ENCODE measurements around the gene S100Z.
"Not testable (repeated sequence)": the region's sequence is repeated elsewhere in the genome, so short reads cannot be mapped to it uniquely, and the experiment has no call there.

Gene S100Z
- 0 to 0.97 (median 0.18) reads per million in 4 experiments for total RNA-seq

- DNase-seq, result no peak
Observed at GRCh38 chr5:76849419-76850291, at the start of gene S100Z. TSS of gene S100Z (plus strand) at chr5:76850014. CDS start at chr5:76875360, 25,346 bp downstream.

GRCh38 chr5:76800579-76800978 lies 49.2 kb upstream of the S100Z start:
- no peak for DNase-seq

GRCh38 chr5:76801159-76801802 lies 48.5 kb upstream of the S100Z start:
- no peak for DNase-seq

GRCh38 chr5:76801803-76802195 lies 48.0 kb upstream of the S100Z start:
- DNase-seq, result no peak

GRCh38 chr5:76804266-76804665 lies 45.5 kb upstream of the S100Z start:
- no peak for DNase-seq

GRCh38 chr5:76805821-76806505 lies 43.9 kb upstream of the S100Z start:
- DNase-seq, result no peak

- DNase-seq, result no peak
Observed at GRCh38 chr5:76807296-76807695, 42.5 kb upstream of the S100Z start.

GRCh38 chr5:76808141-76808691 lies 41.6 kb upstream of the S100Z start:
- no peak for DNase-seq

- no peak for DNase-seq
Observed at GRCh38 chr5:76809141-76809540, 40.7 kb upstream of the S100Z start.

GRCh38 chr5:76810236-76810635 lies 39.6 kb upstream of the S100Z start:
- no peak for DNase-seq

GRCh38 chr5:76811214-76811613 lies 38.6 kb upstream of the S100Z start:
- DNase-seq, result no peak

- not testable (repeated sequence) for DNase-seq
Observed at GRCh38 chr5:76812209-76812608, 37.6 kb upstream of the S100Z start.

GRCh38 chr5:76813982-76814562 lies 35.7 kb upstream of the S100Z start:
- DNase-seq, result no peak

GRCh38 chr5:76816110-76816831 lies 33.5 kb upstream of the S100Z start:
- no peak for DNase-seq

- DNase-seq, result peak; percentile 31
Observed at GRCh38 chr5:76818844-76819831, 30.7 kb upstream of the S100Z start, which contains the start of gene F2RL1. TSS of gene F2RL1 (plus strand) at chr5:76819030. CDS start at chr5:76819183, 153 bp downstream.

- DNase-seq, result no peak
Observed at GRCh38 chr5:76819851-76820525, 29.8 kb upstream of the S100Z start.

GRCh38 chr5:76820526-76820890 lies 29.3 kb upstream of the S100Z start:
- DNase-seq, result no peak

- no peak for DNase-seq
Observed at GRCh38 chr5:76821136-76821535, 28.7 kb upstream of the S100Z start.

GRCh38 chr5:76822105-76822731 lies 27.6 kb upstream of the S100Z start:
- DNase-seq, result not testable (repeated sequence)

GRCh38 chr5:76826416-76826815 lies 23.4 kb upstream of the S100Z start:
- DNase-seq, result not testable (repeated sequence)
